Measurements from ENCODE around the gene SIAH1. TPM values are rescaled to one million over a fixed set of nuclear protein-coding genes. Genes with fewer than 3 reads are reported as not detected.

Gene SIAH1
- total and polyA plus RNA-seq, 2 of the 8 experiments (the other 6 are each of a cell fraction or from before 2014, with no cell fraction given): 19.5 to 33.9 TPM

- no peak for TF ChIP-seq CTCF (IDR thresholded peaks at IDR 0.05; ENCODE audit: control extremely low read depth in 1 of 3, insufficient read depth in 1 of 3, low read depth in 1 of 3, low read length in 3 of 3)
- no peak for TF ChIP-seq SIX5 (IDR thresholded peaks at IDR 0.05; ENCODE audit: low read depth, low read length)
- no peak for TF ChIP-seq TAF1 (IDR thresholded peaks at IDR 0.05; ENCODE audit: low read depth, low read length)
- TF ChIP-seq GABPA (IDR thresholded peaks at IDR 0.05; ENCODE audit: borderline replicate concordance, insufficient read depth, low read length): no peak
- TF ChIP-seq CREB1 (IDR thresholded peaks at IDR 0.05): no peak
Observed at GRCh38 chr16:48405907-48406306, 20.7 kb upstream of the SIAH1 start (continued).

All from H1 (cell line).